ENCODE results near the gene CYTH4. TPM values are rescaled to one million over a fixed set of nuclear protein-coding genes. Genes with fewer than 3 reads are reported as not detected.

Gene CYTH4
- polyA plus RNA-seq, 1 experiment, result 0.33 TPM

DNA sequence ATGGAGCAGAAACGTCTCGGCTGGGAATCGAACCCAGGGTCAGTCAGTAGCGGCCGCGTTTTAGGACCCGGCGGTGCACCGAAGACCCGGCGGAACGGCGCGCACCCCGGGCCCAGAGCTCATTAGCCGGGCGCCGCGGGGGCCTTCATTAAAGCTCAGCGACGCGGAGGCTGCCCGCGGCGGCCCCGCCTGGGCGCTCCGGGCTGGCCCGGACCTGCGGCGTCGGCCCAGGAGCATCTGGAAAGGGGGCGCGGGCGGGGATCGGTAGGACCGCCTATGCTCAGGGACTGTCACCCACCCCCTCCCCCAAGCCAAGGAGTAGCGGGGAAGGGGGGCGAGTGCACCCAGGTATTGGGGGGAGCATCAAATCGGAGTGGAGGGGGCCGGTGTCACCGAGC, 52.2 kb downstream of the CYTH4 start:
- CTCF ChIA-PET, result interaction anchor here (0.8 to 1.5 kb wide), 4 partner anchors 18 to 124 kb away, joined by 3 to 10 read pairs (median 4); no protein-coding TSS in a partner anchor
- TF ChIP-seq, protein P1, sequence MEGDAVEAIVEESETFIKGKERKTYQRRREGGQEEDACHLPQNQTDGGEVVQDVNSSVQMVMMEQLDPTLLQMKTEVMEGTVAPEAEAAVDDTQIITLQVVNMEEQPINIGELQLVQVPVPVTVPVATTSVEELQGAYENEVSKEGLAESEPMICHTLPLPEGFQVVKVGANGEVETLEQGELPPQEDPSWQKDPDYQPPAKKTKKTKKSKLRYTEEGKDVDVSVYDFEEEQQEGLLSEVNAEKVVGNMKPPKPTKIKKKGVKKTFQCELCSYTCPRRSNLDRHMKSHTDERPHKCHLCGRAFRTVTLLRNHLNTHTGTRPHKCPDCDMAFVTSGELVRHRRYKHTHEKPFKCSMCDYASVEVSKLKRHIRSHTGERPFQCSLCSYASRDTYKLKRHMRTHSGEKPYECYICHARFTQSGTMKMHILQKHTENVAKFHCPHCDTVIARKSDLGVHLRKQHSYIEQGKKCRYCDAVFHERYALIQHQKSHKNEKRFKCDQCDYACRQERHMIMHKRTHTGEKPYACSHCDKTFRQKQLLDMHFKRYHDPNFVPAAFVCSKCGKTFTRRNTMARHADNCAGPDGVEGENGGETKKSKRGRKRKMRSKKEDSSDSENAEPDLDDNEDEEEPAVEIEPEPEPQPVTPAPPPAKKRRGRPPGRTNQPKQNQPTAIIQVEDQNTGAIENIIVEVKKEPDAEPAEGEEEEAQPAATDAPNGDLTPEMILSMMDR (IDR thresholded peaks at IDR 0.05; ENCODE audit: low read depth, low read length), result no peak

DNA sequence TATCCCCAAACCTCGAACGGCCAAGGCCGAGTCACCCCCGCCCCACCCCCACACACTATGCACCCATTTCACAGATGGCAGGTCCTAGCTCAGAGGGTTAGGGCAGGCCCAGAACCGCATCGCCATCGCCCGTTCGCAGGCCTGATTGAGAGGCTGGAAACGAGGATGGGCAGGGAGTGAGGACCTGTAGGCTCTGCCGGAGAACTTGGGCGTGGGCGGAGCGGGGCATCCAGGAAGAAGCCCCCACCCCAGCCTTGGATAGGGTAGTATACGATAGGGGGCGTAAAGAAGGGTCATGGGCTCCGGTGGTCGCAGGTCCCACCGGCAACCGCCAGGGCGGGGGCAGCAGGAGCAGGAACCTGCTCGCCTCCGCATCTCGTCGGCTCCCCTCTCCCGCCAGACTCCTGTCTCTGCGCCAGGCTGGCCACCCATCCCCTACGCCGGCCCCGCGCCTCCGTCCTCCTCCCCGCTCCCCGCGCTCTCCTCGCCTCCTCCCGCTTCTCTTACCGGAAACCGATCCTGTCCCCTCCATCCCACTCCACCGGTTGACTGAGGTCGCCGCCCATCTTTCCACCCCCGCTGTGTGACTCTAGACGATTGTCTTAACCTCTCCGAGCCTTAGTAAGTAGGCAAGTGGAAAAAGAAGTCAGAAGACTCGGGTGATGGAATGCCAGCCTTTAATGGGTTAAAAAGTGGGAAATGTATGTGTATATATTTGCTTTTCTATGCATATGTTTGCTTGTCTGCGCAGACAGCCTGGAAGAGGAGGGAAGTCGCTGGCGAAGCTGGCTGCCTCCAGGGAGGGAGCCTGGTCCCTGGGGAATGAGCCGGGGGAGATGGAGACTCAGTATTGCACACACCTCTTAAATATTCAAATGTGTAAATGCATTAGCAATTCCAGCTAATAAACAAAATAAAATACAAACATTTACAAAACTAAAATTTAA, 52.8 kb downstream of the CYTH4 start:
- Histone ChIP-seq H3K27me3 (ENCODE audit: control insufficient read depth, insufficient read depth, low read length) (peaks cover 3% of the 10 kb centered on the region), H3K27ac (ENCODE audit: low read depth, low read length) (no peak overlapping the region), H3K9me3 (ENCODE audit: control insufficient read depth, insufficient read depth, low read length) (no peaks in the 10 kb centered on the region), H3K4me3 (ENCODE audit: low read depth, low read length) (peak overlapping the region; percentile 17)
- DNase-seq (ENCODE audit: low read depth, low spot score), result no peak
- POLR2A ChIA-PET, result no interaction called here
- CTCF ChIA-PET, result interaction anchor here (0.8 to 1.9 kb wide), 4 partner anchors 18 to 123 kb away, joined by 3 to 10 read pairs (median 6); no protein-coding TSS in a partner anchor
- TF ChIP-seq, protein P1 (IDR thresholded peaks at IDR 0.05; ENCODE audit: low read depth, low read length), result no peak

More for the DNA sequence above, 52.2 kb downstream of the CYTH4 start:
- H3K4me3 ChIP-seq (ENCODE audit: low read depth, low read length), result no peak overlapping the region
- no peaks in the 10 kb centered on the region for H3K9me3 ChIP-seq (ENCODE audit: control insufficient read depth, insufficient read depth, low read length)
- POLR2A ChIA-PET, result no interaction called here
- H3K27me3 ChIP-seq (ENCODE audit: control insufficient read depth, insufficient read depth, low read length), result peaks cover 3% of the 10 kb centered on the region
- DNase-seq (ENCODE audit: low read depth, low spot score), result no peak
- no peak overlapping the region for H3K27ac ChIP-seq (ENCODE audit: low read depth, low read length)

DNA sequence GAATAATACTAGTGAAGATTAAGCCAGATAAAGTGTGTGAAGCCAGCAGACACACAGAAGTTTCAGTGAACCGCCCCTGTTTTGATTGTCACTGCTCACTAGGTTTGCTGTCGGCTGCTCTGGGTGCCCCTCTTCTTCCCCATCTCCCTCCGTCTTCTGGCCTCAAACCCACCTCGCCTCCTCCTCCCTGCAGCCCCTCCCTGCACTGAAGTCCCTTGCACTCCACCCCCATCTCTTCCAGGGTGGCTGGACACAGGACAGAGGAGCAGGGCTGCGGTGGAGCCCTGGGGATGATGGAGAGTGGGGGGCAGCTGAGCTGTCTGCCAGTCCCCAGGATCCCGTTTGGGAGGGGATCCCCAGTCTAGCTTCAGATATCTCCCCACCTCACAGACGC, 53.5 kb downstream of the CYTH4 start:
- Histone ChIP-seq H3K27ac (ENCODE audit: low read depth, low read length) (no peak overlapping the region), H3K4me3 (ENCODE audit: low read depth, low read length) (no peak overlapping the region), H3K9me3 (ENCODE audit: control insufficient read depth, insufficient read depth, low read length) (no peaks in the 10 kb centered on the region), H3K27me3 (ENCODE audit: control insufficient read depth, insufficient read depth, low read length) (peaks cover 3% of the 10 kb centered on the region)
- CTCF ChIA-PET, result interaction anchor here (1.9 kb wide), 1 partner anchor 94 kb away, joined by 6 read pairs; no protein-coding TSS in a partner anchor
- TF ChIP-seq, protein P1 (IDR thresholded peaks at IDR 0.05; ENCODE audit: low read depth, low read length), result no peak
- POLR2A ChIA-PET, result no interaction called here
- no peak for DNase-seq (ENCODE audit: low read depth, low spot score)

DNA sequence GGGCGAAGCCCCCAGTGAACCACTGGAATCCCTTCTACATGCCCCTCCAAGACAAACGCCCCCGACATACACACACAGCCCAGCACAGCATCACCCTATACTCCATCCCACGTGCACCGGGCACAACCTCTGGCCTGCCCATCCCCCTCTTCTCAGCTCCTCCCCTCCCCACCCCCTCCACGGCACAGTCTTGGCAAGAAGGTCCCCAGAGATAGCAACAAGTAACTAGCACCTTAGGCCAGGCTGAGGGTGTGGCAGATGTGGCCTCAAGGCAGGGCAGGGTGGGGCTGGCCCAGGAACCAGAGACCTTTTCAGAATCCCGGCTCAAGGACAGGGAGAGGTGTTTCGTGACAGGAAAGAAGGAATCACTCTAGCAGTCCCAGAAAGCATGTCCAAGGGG, 54.3 kb downstream of the CYTH4 start:
- H3K27me3 ChIP-seq (ENCODE audit: control insufficient read depth, insufficient read depth, low read length), result peaks cover 8% of the 10 kb centered on the region
- POLR2A ChIA-PET, result no interaction called here
- TF ChIP-seq, protein P1 (IDR thresholded peaks at IDR 0.05; ENCODE audit: low read depth, low read length), result no peak
- CTCF ChIA-PET, result interaction anchor here (0.6 to 1.9 kb wide), 2 partner anchors 9 to 94 kb away, joined by 5 to 6 read pairs; no protein-coding TSS in a partner anchor
- H3K4me3 ChIP-seq (ENCODE audit: low read depth, low read length), result no peak overlapping the region
- DNase-seq (ENCODE audit: low read depth, low spot score), result no peak
- no peak overlapping the region for H3K27ac ChIP-seq (ENCODE audit: low read depth, low read length)
- H3K9me3 ChIP-seq (ENCODE audit: control insufficient read depth, insufficient read depth, low read length), result no peaks in the 10 kb centered on the region

Measured in AG04450 (cell line).